HEK293 (cell line): ENCODE measurements around the gene SMO.
A peak's percentile ranks its signal among the peaks of the same experiment; 100 is the strongest.

ENCODE experiments used
- CTCF ChIA-PET: fragments of 350-600 bp; formaldehyde crosslinking; extraction: SDS; loops from one replicate; lab custom pipeline; 2021; ENCODE audit warnings: antibody characterized with exemption; lab: Yijun Ruan, JAX
- POLR2A ChIA-PET: fragments of 300-600 bp; formaldehyde crosslinking; extraction: SDS; loops from one replicate; lab custom pipeline; 2020; ENCODE audit warnings: antibody characterized with exemption, inconsistent platforms; lab: Yijun Ruan, JAX
- H3K27ac ChIP-seq: fragments of 200-500 bp; sonication (Bioruptor generic); 2 replicates; pipeline ENCODE4 v1.5.1; 2014; ENCODE audit warnings: low read depth, low read length, control low read depth, inconsistent platforms; ENCODE audit errors: extremely low read depth
- H3K36me3 ChIP-seq, 2 experiments: fragments of 200-500 bp in 1 of 2; sonication (Bioruptor generic) in 1 of 2; 1 replicate in 1 of 2; 2 replicates in 1 of 2; pipeline ENCODE4 v1.5.1; 2014 to 2017; ENCODE audit warnings: inconsistent platforms in 2 of 2, low read length in 2 of 2; ENCODE audit not compliant: control insufficient read depth in 2 of 2, insufficient read depth in 1 of 2
- H3K4me1 ChIP-seq: fragments of 200-500 bp; sonication (Bioruptor generic); 2 replicates; pipeline ENCODE4 v1.5.1; 2014; ENCODE audit warnings: mild to moderate bottlenecking, low read length, inconsistent platforms; ENCODE audit not compliant: control insufficient read depth, insufficient read depth
- H3K4me3 ChIP-seq: 2 replicates; pipeline ENCODE4 v1.5.1; 2011; ENCODE audit warnings: low read depth, mild to moderate bottlenecking, control low read depth, low read length, moderate library complexity
- H3K9me3 ChIP-seq: fragments of 200-500 bp; sonication (Bioruptor generic); 2 replicates; pipeline ENCODE4 v1.5.1; 2014; ENCODE audit warnings: low read depth, low read length, inconsistent platforms; ENCODE audit not compliant: control insufficient read depth, insufficient read depth
- GLI2 ChIP-seq: fragments of 450-650 bp; formaldehyde crosslinking; IDR thresholded peaks from 2 replicates; pipeline ENCODE4; 2017; ENCODE audit warnings: missing biosample characterization, missing genetic modification characterization, low read depth, borderline replicate concordance
- GLI4 ChIP-seq: fragments of 450-650 bp; formaldehyde crosslinking; IDR thresholded peaks from 2 replicates; pipeline ENCODE4 v1.5.1; 2016; ENCODE audit warnings: missing biosample characterization, missing genetic modification characterization
- IKZF3 ChIP-seq: fragments of 450-650 bp; IDR thresholded peaks from 2 replicates; pipeline ENCODE4 v1.5.0; 2018; ENCODE audit warnings: missing biosample characterization, mild to moderate bottlenecking, missing genetic modification characterization, moderate library complexity
- KLF8 ChIP-seq: fragments of 450-650 bp; formaldehyde crosslinking; IDR thresholded peaks from 2 replicates; pipeline ENCODE4 v1.5.1; 2016; ENCODE audit warnings: missing biosample characterization, missing genetic modification characterization
- MEIS1 ChIP-seq: sonication (generic); formaldehyde crosslinking; IDR thresholded peaks from 2 replicates; pipeline ENCODE4 v1.8.1; 2022; ENCODE audit warnings: missing genetic modification reagents, mild to moderate bottlenecking, borderline replicate concordance
- SALL2 ChIP-seq: fragments of 450-650 bp; formaldehyde crosslinking; IDR thresholded peaks from 2 replicates; pipeline ENCODE4 v1.5.0; 2017; ENCODE audit warnings: missing biosample characterization, mild to moderate bottlenecking, missing genetic modification characterization, borderline replicate concordance
- YY2 ChIP-seq: fragments of 450-650 bp; formaldehyde crosslinking; IDR thresholded peaks from 2 replicates; pipeline ENCODE4 v1.5.1; 2016; ENCODE audit warnings: missing biosample characterization, missing genetic modification characterization
- ZBTB1 ChIP-seq: fragments of 450-650 bp; formaldehyde crosslinking; IDR thresholded peaks from 2 replicates; pipeline ENCODE4 v1.5.1; 2016; ENCODE audit warnings: missing biosample characterization, missing genetic modification characterization
- ZBTB11 ChIP-seq: fragments of 450-650 bp; formaldehyde crosslinking; conservative IDR thresholded peaks from 2 replicates; pipeline ENCODE4 v1.5.1; 2016; ENCODE audit warnings: low read depth, missing biosample characterization, missing genetic modification characterization
- ZBTB20 ChIP-seq: fragments of 450-650 bp; formaldehyde crosslinking; IDR thresholded peaks from 2 replicates; pipeline ENCODE4 v1.5.1; 2016; ENCODE audit warnings: missing biosample characterization, missing genetic modification characterization
- ZBTB26 ChIP-seq: fragments of 450-650 bp; formaldehyde crosslinking; optimal IDR thresholded peaks from 2 replicates; pipeline ENCODE3; 2016; ENCODE audit warnings: missing biosample characterization, mild to moderate bottlenecking, missing genetic modification characterization
- ZBTB49 ChIP-seq: fragments of 450-650 bp; formaldehyde crosslinking; IDR thresholded peaks from 2 replicates; pipeline ENCODE4 v1.5.1; 2016; ENCODE audit warnings: missing biosample characterization, missing genetic modification characterization, low read depth
- ZBTB7A ChIP-seq: fragments of 450-650 bp; formaldehyde crosslinking; IDR thresholded peaks from 2 replicates; pipeline ENCODE4 v1.5.1; 2016; ENCODE audit warnings: low read depth, missing biosample characterization, missing genetic modification characterization
- ZEB2 ChIP-seq: fragments of 450-650 bp; formaldehyde crosslinking; IDR thresholded peaks from 2 replicates; pipeline ENCODE4 v1.5.1; 2016; ENCODE audit warnings: missing biosample characterization, missing genetic modification characterization
- ZNF146 ChIP-seq: fragments of 450-650 bp; formaldehyde crosslinking; IDR thresholded peaks from 2 replicates; pipeline ENCODE4 v1.5.1; 2016; ENCODE audit warnings: missing biosample characterization, missing genetic modification characterization
- ZNF155 ChIP-seq: fragments of 450-650 bp; formaldehyde crosslinking; IDR thresholded peaks from 2 replicates; pipeline ENCODE4 v1.5.1; 2016; ENCODE audit warnings: missing biosample characterization, missing genetic modification characterization
- ZNF16 ChIP-seq: fragments of 450-650 bp; formaldehyde crosslinking; IDR thresholded peaks from 2 replicates; pipeline ENCODE4 v1.5.1; 2016; ENCODE audit warnings: low read depth, missing biosample characterization, missing genetic modification characterization
- ZNF169 ChIP-seq: fragments of 450-650 bp; formaldehyde crosslinking; IDR thresholded peaks from 2 replicates; pipeline ENCODE4 v1.5.1; 2016; ENCODE audit warnings: missing biosample characterization, missing genetic modification characterization
- ZNF19 ChIP-seq: fragments of 450-650 bp; formaldehyde crosslinking; IDR thresholded peaks from 2 replicates; pipeline ENCODE4; 2016; ENCODE audit warnings: missing biosample characterization, missing genetic modification characterization, low read depth
- ZNF211 ChIP-seq: fragments of 450-650 bp; formaldehyde crosslinking; IDR thresholded peaks from 2 replicates; pipeline ENCODE4 v1.5.1; 2016; ENCODE audit warnings: low read depth, missing biosample characterization, missing genetic modification characterization
- ZNF239 ChIP-seq: fragments of 450-650 bp; formaldehyde crosslinking; IDR thresholded peaks from 2 replicates; pipeline ENCODE4 v1.5.1; 2016; ENCODE audit warnings: missing biosample characterization, missing genetic modification characterization
- ZNF311 ChIP-seq: fragments of 450-650 bp; formaldehyde crosslinking; IDR thresholded peaks from 2 replicates; pipeline ENCODE4 v1.5.1; 2017; ENCODE audit warnings: missing biosample characterization, missing genetic modification characterization, borderline replicate concordance
- ZNF426 ChIP-seq: fragments of 450-650 bp; formaldehyde crosslinking; IDR thresholded peaks from 2 replicates; pipeline ENCODE4 v1.5.1; 2017; ENCODE audit warnings: missing biosample characterization, missing genetic modification characterization, mild to moderate bottlenecking, inconsistent platforms, moderate library complexity
- ZNF514 ChIP-seq: fragments of 450-650 bp; formaldehyde crosslinking; IDR thresholded peaks from 2 replicates; pipeline ENCODE4 v1.5.1; 2016; ENCODE audit warnings: missing biosample characterization, missing genetic modification characterization
- ZNF521 ChIP-seq: fragments of 450-650 bp; formaldehyde crosslinking; IDR thresholded peaks from 2 replicates; pipeline ENCODE4 v1.5.1; 2017; ENCODE audit warnings: missing biosample characterization, mild to moderate bottlenecking, missing genetic modification characterization
- ZNF548 ChIP-seq: fragments of 450-650 bp; formaldehyde crosslinking; IDR thresholded peaks from 2 replicates; pipeline ENCODE4 v1.5.1; 2016; ENCODE audit warnings: missing biosample characterization, missing genetic modification characterization
- ZNF580 ChIP-seq: fragments of 450-650 bp; formaldehyde crosslinking; IDR thresholded peaks from 2 replicates; pipeline ENCODE4 v1.5.1; 2016; ENCODE audit warnings: missing biosample characterization, missing genetic modification characterization
- ZNF596 ChIP-seq: fragments of 450-650 bp; IDR thresholded peaks from 2 replicates; pipeline ENCODE4 v1.5.0; 2018; ENCODE audit warnings: missing biosample characterization, mild to moderate bottlenecking, missing genetic modification characterization, moderate library complexity
- ZNF629 ChIP-seq: fragments of 450-650 bp; formaldehyde crosslinking; IDR thresholded peaks from 2 replicates; pipeline ENCODE4 v1.5.1; 2017; ENCODE audit warnings: missing biosample characterization, missing genetic modification characterization
- ZNF654 ChIP-seq: fragments of 450-650 bp; formaldehyde crosslinking; IDR thresholded peaks from 2 replicates; pipeline ENCODE4 v1.5.1; 2016; ENCODE audit warnings: low read depth, missing biosample characterization, missing genetic modification characterization
- ZNF777 ChIP-seq: fragments of 450-650 bp; formaldehyde crosslinking; IDR thresholded peaks from 2 replicates; pipeline ENCODE4 v1.5.1; 2017; ENCODE audit warnings: missing biosample characterization, missing genetic modification characterization, borderline replicate concordance
- ZNF837 ChIP-seq: fragments of 450-650 bp; formaldehyde crosslinking; IDR thresholded peaks from 2 replicates; pipeline ENCODE4 v1.5.1; 2016; ENCODE audit warnings: missing biosample characterization, missing genetic modification characterization
- ZNF843 ChIP-seq: fragments of 450-650 bp; formaldehyde crosslinking; IDR thresholded peaks from 2 replicates; pipeline ENCODE4 v1.5.1; 2016; ENCODE audit warnings: missing biosample characterization, missing genetic modification characterization

SMO gene

GRCh38 chr7:129244220-129244619 is 55.8 kb downstream of the SMO start:
- CTCF ChIA-PET, result no interaction called here
- TF ChIP-seq ZNF211 (tag by site-specific recombination) (no peak), ZBTB7A (tag by site-specific recombination) (no peak), ZNF239 (tag by site-specific recombination) (no peak), KLF8 (tag by site-specific recombination) (no peak), SALL2 (tag by site-specific recombination) (no peak), YY2 (tag by site-specific recombination) (no peak), ZNF155 (tag by site-specific recombination) (no peak), ZNF629 (tag by site-specific recombination) (no peak), ZNF843 (no peak), ZBTB49 (tag by site-specific recombination) (no peak), ZBTB11 (no peak), ZNF837 (no peak), ZNF548 (tag by site-specific recombination) (no peak), MEIS1 (CRISPR knock-in tag) (no peak), ZNF426 (no peak), GLI2 (tag by site-specific recombination) (no peak), ZNF16 (tag by site-specific recombination) (no peak), ZNF19 (no peak), ZEB2 (tag by site-specific recombination) (no peak), ZNF169 (no peak)
- no peaks in the 10 kb centered on the region for H3K9me3 ChIP-seq
- no peak overlapping the region for H3K4me3 ChIP-seq
- H3K27ac ChIP-seq, result no peak overlapping the region
- POLR2A ChIA-PET, result no interaction called here
- H3K4me1 ChIP-seq, result no peaks in the 10 kb centered on the region
- H3K36me3 ChIP-seq, result no peaks in the 10 kb centered on the region

- no peak overlapping the region for H3K4me3 ChIP-seq
- TF ChIP-seq IKZF3 (tag by site-specific recombination), result no peak
- TF ChIP-seq ZNF311 (tag by site-specific recombination), result no peak
- TF ChIP-seq ZBTB20 (tag by site-specific recombination), result no peak
- no peak for TF ChIP-seq ZNF514
- no peak for TF ChIP-seq ZBTB26 (tag by site-specific recombination)
- TF ChIP-seq ZNF654 (tag by site-specific recombination), result no peak
- TF ChIP-seq ZNF580 (tag by site-specific recombination), result 0 out of 2 replicates have a peak, but pooled peaks have one; percentile 55
- TF ChIP-seq ZNF146 (tag by site-specific recombination), result peak; percentile 92
- no peak for TF ChIP-seq ZNF777 (tag by site-specific recombination)
- TF ChIP-seq ZNF596 (tag by site-specific recombination), result no peak
- TF ChIP-seq ZBTB1, result no peak
- no peak for TF ChIP-seq GLI4 (tag by site-specific recombination)
- no peak for TF ChIP-seq ZNF521 (tag by site-specific recombination)
These were observed 57.1 kb downstream of the SMO start for GRCh38 chr7:129245533-129245932.

More at GRCh38 chr7:129245533-129245932, 57.1 kb downstream of the SMO start:
- ChIA-PET CTCF (interaction anchor here (1.1 kb wide), 1 partner anchor 27 kb away, joined by 3 read pairs; no protein-coding TSS in a partner anchor), POLR2A (no interaction called here)
- Histone ChIP-seq H3K9me3 (no peaks in the 10 kb centered on the region), H3K36me3 (no peaks in the 10 kb centered on the region), H3K4me1 (no peaks in the 10 kb centered on the region), H3K27ac (no peak overlapping the region)
